SHP77 treated with DMSO at 0.1 percent for 48 hours (cell line): ENCODE data around the gene SPATA32.
"Not testable (repeated sequence)": the region's sequence is repeated elsewhere in the genome, so short reads cannot be mapped to it uniquely, and the experiment has no call there.

Experiments
- DNase-seq: peaks from one replicate; lab custom pipeline; 2025; lab: John Stamatoyannopoulos, UW

SPATA32 gene, protein sequence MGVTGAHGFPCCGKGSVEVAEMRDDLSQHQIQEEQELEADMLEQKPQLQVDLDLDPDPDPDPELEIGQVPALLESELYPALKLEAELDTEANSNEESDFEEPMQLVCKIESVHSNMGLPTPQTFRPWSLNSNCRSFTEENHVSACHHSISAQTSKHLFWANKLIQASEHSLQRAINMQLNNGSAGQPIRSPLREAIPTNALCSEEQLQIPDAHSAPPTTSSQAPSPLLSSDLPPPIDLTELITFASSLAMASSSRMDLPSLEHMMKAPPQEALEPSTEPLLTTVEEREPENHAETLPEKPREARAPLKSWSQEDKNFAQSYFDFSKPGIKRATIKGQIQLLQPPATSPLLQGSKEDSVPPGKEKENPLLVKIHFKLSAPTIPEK

DNA sequence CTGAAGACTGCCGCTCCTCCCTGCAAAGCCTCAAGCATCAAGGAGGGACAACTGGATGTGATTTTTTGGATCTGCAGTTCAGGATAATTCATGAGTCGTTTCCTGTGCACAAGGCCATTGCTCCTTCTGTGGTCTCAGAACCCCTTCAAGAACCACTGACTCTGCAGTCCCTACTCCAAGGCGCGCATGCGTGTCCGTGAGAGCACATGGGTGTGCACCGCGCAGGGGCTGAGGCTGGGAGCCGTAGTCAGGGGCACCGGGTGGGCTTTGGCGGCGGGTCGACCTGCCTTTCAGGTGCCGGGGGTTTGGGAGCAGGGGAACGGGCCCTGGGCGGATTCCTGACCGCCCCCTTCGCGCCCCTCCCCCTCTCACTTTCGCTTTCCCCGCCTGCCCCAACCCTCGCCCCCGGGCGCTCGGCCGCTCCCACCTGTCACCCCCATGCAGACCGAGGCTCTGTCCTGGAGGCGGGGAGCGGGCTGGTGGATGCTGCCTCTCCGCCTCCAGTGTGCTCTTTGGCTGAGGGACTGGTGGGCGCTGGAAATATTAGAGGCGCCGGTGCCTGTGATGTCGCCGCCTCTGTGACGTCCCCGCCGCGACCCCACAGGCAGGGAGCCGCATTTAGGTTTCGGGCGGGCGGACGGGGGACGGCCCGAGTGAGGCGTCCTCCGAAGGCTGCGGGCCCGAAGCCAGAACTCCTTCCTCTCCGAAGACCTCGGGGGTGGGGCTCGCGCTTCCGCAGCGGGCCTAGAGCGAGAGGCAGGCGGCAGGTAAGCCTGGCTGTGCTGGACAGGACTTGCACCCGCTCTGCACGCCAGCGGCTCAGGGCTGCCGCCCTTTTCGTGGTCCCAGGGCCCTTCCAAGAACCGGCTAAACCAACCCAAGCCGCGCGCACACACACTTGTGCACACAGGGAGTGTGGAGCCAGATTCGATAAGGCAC, at the start of gene SPATA32:
Gene SPATA32, minus strand, starts transcription at position 518 of the 939 bp plus-strand sequence. Its CDS starts 78 bp downstream, at position 440.
- no peak for DNase-seq

DNA sequence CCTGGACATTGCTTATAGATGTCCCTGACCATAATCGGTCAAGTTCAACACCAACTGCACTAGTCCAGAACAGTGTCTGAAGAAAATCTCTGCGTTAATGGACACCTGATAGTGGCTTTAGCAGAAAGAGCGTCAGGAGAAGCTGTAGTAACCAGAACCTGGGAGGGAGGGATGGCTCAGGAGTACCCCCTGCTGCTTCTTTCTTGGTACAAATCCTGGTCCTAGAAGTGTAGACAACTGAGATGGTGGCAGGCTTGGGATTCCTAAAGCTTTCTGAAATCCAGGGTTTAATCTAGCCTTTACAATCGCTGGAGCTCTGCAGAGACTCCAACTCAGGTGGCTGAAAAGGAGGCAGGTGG, 49.5 kb upstream of the SPATA32 start:
- no peak for DNase-seq

DNA sequence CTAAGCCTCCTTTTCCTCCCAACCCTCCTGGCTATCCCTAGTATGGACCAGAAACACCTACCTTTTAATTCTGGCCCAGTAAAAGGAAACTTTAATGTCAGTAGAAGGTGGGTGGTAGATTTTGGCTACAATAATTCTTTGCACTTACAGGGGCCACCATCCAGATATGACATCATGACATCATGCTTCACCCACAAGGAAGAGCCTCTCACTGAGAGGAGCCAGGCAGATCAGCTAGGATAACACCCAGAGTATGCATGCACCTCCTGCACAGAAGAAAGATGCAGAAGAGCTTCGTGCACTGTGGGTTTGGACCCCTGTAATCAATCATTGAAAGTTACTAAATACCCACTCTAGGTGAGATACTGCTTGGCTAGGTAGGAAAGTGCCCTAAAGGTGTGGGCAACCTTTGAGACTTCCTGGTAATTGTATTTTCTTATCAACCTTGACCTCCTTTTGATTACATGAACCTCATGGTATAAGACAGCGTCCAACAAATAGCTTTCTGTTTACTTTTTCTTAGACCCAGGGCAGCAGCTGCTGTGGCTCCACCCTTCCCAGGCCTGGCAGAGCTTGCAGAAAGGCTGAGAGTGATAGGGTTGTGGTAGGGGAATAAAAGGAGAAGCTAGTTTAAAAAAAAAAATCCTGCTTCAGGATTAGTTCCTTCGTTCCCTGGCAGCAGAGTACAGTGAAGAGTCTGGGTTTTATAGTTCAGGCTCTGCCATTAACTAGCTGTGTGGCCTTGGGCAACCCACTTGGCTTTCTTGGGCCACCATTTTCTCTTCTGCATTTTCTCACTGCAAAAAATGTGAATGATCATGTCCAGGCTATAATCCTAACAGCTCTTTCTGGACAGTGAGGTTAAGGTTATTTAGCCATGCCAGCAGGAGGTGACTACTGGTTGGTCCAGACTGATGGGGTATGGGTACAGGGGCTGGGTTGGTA, 48.8 kb upstream of the SPATA32 start:
- DNase-seq: no peak

DNA sequence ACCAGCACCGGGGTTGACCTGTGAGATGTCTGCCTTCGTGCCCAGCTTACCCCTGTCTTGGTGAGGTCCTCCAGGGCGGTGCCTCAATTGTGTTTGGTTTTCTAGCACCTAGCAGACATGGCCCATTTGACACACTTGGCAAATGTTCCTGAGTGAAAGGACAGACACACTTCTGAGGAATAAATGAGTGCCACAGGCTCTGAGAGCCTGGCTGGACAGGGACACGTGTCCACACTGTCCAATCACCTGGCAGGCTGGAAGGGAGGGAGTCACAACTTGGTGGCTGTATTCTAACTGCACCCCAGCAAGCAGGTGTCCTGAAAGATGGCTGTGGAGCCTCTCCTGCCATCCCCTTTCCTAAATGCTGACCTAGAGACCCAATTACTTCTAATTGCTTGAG, 47.5 kb upstream of the SPATA32 start:
- no peak for DNase-seq

DNA sequence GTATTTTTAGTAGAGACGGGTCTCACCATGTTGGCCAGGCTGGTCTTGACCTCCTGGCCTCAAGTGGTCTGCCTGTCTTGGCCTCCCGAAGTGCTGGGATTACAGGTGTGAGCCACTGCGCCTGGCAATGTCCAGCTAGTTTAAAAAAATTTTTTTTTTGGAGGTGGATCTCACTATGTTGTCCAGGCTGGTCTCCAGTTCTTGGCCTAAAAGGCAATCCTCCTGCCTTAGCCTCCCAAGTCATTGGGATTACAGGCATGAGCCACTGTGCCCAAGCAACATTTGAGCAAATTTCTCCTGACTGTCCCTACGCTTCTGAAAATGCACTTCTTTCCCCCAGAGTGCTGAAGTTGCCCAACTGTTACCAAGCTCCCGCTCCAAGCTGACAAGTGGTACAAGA, 46.9 kb upstream of the SPATA32 start:
- DNase-seq: no peak

DNA sequence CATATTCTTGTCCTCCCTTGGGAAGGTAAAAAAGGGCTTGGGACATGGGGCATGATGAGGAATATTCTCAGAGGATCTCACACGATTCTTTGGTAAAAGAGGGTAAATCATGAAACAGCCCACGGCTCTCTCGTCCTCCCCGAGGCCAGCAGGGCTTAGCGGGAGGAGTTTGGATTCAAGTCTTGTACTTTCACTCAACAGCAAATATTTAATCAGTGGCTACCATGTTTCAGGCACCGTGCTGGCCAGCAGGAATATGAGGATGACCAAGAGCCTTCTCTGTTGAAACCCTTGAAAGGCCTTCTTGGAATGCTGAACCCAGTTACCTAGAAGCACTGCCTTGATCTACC, 46.1 kb upstream of the SPATA32 start:
- DNase-seq: no peak

DNA sequence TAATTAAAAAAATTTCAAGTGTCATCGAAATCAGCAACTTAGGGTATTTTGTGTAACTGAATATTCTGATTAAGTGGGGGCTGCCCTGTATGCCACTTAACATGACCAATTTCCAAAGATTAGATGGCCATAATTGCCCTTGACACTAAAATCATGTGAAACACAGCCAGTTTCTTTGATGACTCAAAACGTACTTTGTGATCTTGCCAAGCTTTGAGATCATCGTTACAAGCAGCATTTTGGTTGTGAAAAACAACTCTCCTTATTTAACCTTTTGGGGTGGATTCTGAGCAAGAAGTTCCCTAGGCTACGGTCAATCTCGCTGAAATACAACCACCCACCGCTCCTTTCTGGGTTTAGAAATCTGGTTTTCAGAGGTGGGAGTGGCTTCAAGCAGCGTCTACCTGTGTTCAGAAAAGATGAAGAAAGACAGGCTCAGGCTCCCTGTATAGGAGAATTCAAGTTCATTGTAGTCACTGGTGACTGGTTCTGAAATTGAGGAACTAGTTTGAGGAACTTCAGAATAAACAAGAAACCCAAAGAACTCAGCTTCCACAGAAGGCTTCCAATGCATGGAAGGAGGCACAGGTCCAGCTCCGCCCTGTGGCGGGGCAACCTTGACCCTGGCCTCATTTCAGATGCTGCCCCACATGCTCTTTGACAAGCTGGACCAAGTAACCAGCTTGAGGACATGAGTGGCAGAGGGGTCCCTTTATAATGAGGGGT, 45.6 kb upstream of the SPATA32 start:
- DNase-seq: no peak

DNA sequence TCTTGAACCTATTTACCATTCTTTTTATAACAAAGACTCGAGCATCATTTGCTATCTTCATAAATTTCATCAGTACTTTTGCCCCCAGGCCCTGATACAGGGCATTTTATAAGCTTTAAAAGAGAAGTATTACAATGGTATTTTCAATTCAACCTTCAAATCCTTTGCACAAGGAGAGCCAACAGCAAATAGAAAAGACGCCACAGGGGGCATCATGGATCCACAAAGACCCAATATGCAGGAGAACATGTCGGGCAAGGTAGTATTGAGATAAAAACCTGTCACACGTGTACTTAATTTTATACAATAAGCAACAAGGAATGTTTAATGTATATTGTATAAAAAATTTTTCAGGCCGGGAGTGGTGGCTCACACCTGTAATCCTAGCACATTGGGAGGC, 44.7 kb upstream of the SPATA32 start:
- no peak for DNase-seq

DNA sequence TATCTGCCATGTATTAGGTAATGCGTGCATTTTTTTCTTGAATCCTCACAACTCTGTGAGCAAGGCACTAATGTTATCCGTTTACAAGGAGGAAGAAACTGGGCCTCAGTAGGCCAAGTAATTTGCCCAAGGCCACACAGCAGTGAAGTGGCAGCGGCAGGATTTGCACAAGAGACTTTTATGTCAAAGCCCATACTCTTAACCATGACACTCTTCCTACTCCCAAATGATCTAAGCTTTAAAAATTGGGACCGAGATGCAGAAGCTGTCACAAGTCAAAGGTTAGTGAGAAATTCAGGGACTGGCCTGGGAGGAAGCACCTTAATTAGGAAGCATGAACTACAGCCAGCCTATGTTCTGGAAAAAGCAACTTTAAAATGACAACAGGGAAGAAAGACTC, 44.2 kb upstream of the SPATA32 start:
- DNase-seq: no peak

DNA sequence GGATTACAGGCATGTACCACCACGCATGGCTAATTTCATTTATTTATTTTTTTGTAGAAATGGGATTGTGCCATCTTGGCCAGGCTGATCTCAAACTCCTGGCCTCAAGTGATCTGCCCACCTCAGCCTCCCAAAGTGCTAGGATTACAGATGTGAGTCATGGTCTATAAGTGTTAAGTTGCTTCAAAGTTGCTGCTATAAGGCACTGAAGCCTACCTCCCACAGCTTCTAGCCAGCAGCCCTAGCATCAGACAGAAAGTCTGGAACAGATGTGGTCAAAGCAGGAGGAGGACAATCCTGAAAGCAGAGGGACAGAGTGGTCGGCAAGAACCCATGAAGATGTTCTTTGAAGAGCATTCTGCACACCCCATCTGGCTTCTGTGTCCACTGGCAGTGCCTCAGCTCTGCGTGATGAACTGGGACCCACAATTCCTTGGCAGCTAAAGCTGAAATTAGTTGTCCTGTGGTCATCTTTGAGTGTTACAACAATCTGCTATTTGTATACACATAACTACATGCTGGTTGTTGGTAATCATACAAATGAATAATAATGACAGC, 43.7 kb upstream of the SPATA32 start:
- no peak for DNase-seq

DNA sequence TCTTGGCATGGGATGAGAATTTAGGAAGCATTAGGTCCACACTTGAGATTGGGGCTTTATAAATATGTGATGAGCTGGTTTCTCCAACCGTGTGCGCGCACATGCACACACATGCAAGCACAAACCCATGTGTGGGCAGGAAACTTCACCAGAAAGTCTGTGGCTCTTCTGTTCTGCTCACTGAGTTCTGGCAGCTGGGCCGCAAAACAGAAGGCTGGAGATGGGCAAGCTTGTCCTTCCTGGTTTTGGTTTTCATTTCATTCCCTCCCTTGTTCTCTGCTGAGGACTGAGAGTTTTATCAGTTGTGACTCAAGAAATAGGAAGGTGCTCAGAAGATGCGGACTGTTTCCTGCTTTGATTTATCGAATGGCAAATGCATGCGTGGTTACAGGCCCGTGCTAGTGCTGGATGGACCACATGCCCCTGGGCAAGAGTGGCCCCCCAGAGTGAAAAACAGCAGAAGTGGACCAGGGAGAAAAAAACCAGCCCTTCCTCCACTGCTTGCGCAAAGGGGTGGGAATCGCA, 40.8 kb upstream of the SPATA32 start:
- DNase-seq: no peak

DNA sequence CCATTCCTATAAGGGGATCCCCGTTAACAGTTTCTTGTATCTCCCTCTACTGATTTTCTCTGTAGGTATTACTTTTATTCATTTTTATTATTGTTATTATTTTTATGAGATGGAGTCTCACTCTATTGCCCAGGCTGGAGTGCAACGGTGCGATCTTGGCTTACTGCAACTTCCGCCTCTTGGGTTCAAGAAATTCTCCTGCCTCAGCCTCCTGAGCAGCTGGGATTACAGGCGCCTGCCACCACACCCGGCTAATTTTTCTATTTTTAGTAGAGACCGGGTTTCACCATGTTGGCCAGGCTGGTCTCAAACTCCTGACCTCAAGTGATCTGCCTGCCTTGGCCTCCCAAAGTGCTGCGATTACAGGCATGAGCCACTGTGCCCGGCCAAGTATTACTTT, 40.3 kb upstream of the SPATA32 start:
- DNase-seq: not testable (repeated sequence)

DNA sequence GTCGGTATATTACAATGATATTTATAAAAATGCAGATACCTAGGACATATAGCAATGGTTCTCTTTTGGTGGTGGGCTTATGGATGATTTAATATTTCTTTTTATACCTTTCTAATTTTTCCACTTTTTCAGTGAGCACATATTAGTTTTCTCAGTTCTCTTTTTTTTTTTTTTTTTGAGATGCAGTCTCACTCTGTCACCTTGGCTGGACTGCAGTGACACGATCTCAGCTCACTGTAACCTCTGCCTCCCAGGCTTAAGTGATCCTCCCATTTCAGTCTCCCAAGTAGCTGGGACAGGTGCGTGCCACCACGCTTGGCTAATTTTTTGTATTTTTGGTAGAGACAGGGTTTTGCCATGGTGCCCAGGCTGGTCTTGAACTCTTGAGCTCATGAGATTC, 39.8 kb upstream of the SPATA32 start:
- no peak for DNase-seq

DNA sequence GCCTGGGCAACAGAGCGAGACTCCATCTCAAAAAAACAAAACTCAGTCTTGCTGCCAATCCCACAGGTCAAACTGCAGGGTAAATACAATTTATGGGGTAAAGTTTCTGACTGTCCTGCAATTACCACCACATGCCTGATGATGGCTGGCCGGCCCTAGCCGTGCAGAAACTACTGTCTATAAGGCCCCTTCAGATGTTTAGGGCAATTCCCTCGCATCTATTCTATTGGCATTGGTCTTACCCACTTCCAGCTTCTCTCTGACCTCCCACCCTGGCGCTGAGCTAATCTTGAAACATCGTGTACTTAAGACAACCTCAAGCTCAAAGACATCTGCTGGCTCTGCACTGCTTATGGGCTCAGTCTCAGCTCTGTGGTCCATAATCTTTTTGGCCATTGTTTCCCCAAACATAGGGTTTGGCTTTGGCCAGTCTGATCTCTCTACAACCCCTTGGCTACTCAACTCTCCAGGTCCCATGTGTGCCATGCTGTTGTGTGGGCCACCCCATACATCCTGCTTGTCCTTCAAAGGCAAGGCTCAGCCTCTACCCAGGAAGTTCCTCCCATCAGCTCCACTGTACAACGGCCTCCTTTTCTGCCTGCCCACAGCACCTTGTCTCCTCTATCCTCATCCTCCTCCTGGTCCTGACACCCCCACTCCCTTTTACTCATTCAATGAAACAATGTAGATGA, 38.3 kb upstream of the SPATA32 start:
- no peak for DNase-seq

DNA sequence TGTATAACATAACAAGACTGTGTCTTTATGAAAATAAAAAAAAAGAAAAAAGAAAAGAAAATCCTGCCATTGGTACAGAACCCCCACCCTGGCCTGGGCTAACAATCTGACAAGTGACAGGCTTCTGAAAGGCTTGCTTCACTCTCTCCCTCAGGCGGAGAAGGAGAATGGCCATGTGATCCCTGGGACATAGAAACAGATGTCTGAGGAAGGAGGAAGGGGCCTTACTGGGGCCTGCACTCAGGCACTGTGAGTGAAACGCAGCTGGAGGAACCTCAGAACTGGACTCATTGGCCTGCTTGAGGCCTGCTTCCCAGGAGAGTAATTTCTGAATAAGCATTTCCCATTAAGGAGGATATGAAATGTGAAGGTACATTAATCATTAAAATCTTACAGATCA, 37.5 kb upstream of the SPATA32 start:
- DNase-seq: no peak

DNA sequence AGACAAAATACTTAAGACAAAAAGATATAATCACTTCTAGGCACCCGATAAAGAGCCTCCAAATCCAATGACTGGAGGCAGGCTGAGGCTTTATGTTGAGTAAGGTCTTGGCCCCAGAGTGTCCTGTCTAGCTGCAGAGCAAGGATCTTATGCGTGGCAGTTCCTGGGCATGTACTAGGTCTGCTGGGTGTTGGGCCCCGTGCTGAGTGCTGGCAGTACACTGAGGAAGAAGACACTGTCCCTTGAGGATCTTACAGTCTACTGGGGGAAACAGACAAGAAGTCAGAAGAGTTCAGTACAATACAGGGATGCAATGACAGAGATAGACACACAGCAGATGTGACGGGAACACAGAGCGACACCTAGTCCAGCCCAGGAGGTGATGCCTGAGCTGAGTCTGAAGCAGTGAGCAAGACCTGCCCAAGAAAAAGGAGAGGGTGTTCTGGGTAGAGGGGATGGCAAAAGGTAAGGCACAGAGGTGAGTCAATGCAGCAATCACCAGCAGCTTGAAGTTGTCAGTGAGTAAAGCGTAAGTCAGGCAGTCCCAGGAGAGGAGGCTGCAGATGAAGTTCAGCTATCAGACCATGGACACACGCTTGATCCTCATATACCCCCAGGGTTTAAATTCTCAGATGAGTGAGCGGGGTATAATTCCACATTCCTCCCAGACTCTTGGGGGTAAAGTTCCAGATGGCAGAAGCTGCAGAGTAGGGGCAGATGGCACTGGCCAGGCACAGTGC, 36.8 kb upstream of the SPATA32 start:
- no peak for DNase-seq

DNA sequence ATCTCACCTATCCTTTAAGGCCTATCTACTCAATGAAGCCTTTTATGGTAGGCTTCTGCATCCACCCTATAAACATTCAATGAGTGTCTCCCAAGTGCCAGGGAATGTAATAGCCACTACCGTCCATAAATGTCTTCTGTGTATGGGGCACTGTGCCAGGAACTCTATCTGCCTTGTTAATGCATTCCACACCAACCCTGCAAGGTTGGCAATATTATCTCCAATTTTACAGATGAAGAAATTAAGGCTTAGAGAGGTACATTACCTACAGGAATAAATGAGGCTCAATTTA, 34.9 kb upstream of the SPATA32 start:
- no peak for DNase-seq

DNA sequence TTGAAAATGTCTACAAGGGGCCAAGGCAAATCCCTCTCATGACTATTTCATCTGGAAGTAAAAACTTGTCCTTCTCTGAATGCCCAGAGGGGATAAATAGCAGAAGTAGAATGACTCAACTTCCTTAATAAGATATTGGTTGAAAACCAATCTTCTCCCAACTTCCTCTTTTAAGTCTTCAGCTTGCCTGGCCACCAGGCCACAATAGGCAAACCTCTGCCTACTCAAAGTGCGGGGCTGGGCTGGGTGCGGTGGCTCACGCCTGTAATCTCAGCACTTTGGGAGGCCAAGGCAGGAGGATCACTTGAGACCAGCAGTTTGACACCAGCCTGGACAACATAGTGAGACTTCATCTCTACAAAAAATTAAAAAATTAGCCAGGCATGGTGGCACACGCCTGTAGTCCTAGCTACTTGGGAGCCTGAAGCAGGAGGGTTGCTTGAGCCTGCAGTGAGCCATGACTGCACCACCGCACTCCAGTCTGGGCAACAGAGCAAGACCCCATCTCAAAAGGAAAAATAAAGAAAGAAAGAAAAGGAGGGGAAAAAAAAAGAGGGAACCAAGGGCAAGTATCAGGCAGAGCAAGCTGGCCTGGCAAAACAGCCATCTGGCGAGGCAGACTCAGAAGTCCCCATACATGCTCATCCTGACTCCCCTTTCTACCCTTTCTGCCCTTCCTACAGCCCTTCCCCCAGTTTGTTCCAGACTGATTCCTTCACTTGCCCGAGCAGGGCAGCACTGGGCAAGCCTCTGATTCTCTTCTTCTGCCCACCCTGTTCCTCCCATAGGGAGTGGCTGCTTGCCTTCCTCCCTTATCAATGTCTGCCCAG, 34.3 kb upstream of the SPATA32 start:
- no peak for DNase-seq

DNA sequence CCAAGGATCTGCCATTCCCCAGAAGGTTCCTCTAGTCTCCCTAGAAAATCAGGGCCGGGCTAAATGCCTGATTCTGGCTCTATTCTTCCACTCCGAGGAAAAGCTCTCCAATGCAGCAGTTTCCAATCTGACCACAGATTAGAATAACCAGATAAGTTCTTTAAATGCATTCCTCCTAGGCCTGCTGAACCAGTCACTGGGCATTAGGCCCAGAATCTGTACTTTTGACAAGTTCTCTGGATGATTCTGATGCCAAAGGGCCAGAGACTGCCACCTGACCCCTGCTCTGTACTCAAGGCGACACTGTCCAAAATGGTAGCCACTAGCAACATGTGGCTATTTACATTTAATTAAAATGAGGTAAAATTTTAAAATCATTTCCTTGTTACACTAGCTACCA, 32.6 kb upstream of the SPATA32 start:
- no peak for DNase-seq
